ENCODE data around the gene MOSPD3. TPM values are rescaled to one million over a fixed set of nuclear protein-coding genes. Genes with fewer than 3 reads are reported as not detected.

MOSPD3 gene
- total RNA-seq, 4 donors from 2014 or later = 6.2 to 13.4 (median 11.6) TPM

DNA sequence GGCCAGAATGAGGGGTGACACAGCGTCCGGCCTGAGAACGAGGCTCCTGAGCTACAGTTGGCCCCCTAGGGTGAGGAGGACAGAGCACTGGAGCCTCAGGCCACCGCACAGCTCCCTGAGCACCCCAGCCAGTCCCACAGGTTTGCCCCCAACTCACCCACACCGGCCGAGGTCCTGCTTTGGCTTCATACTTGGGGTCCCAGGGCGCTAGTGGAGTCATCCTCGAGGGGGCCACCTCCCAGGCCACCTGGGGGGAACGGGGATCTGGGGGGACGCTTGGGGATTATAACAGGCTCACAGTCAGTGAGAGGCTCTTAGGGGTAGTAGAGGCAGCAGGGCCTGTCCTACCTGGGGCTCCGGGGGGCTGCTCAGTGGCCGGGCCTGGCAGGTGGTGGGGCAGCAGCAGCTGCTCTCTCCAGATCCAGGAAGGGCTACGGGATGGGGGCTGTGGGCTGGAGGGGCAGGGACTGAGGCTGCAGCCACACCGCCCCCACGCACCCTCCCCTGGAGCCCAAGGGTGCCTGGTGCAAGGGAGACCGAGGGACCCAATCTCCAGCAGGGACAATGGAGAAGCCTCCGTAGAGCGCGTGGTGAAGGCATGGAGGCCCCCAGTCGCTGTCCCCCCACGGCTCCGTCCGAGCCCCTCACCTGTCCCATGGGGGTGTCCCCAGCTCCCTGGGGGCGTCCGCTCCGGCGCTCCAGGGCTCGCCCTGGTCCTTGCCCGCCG, 39.2 kb upstream of the MOSPD3 start:
- no CpG with 5 or more reads among the region's 30 CpGs for WGBS, 2 donors (ENCODE audit: low coverage in 1 of 2)
- no peaks in the 10 kb centered on the region for H3K9me3 ChIP-seq
- TF ChIP-seq POLR2AphosphoS5 (IDR thresholded peaks at IDR 0.05) (no peak), EP300 (IDR thresholded peaks at IDR 0.05) (no peak), POLR2A (IDR thresholded peaks at IDR 0.05) (no peak)
- TF ChIP-seq, protein P1, sequence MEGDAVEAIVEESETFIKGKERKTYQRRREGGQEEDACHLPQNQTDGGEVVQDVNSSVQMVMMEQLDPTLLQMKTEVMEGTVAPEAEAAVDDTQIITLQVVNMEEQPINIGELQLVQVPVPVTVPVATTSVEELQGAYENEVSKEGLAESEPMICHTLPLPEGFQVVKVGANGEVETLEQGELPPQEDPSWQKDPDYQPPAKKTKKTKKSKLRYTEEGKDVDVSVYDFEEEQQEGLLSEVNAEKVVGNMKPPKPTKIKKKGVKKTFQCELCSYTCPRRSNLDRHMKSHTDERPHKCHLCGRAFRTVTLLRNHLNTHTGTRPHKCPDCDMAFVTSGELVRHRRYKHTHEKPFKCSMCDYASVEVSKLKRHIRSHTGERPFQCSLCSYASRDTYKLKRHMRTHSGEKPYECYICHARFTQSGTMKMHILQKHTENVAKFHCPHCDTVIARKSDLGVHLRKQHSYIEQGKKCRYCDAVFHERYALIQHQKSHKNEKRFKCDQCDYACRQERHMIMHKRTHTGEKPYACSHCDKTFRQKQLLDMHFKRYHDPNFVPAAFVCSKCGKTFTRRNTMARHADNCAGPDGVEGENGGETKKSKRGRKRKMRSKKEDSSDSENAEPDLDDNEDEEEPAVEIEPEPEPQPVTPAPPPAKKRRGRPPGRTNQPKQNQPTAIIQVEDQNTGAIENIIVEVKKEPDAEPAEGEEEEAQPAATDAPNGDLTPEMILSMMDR (IDR thresholded peaks at IDR 0.05) = no peak
- no peak overlapping the region for H3K4me3 ChIP-seq
- H3K27me3 ChIP-seq = peaks cover 61% of the 10 kb centered on the region
- peaks cover 0 to 53% of the 10 kb centered on the region in 2 donors for H3K36me3 ChIP-seq
- H3K4me1 ChIP-seq = peaks cover 0 to 29% (median 10%) of the 10 kb centered on the region in 3 donors
- no peak for ATAC-seq
- H3K27ac ChIP-seq = no peak overlapping the region

DNA sequence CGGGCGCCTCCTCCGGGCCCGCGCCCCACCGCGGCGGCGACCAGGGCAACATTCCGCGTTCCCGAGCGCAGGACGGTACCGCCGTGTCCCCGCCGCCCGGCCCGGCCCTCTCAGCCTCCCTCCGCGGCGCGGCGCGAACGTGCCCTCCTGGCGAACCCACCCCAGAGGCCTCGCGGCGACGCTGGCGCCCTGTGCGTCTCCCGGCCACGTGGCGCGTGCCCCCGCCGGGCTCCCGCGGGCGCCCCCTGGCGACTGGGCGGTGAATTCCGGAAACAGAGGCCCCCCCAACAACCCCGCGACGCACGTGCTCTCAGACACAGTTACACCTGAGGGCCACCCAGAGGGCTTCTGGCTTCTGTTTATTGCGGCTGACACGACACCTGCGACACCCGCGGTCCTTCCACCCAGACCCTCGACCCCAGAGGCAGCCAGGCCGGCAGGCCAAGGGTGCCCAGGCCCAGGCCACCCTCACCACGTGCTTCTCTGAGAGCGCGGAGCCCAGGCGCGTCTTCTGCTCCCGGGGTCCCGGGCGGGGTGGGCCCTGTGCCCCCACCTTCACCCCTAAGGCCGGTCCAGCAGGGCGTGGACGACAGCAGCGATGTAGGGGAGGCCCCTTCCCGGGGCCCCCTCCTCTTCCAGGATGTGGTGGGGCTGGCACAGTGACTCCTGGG, 38.5 kb upstream of the MOSPD3 start, which contains the start of gene SAP25:
TSS of gene SAP25 (minus strand) at position 210 of the 671 bp plus-strand sequence. CDS start at position 52, 158 bp downstream.
- WGBS, 2 donors (ENCODE audit: low coverage in 1 of 2) = 60% methylated on average over 1 of the region's 70 CpGs; no CpG with 5 or more reads in 1 of the 2 donors
- H3K27ac ChIP-seq = no peak within 1 kb of the TSS
- H3K36me3 ChIP-seq = peaks cover 0 to 60% of the 10 kb centered on the region in 2 donors
- no peaks in the 10 kb centered on the region for H3K9me3 ChIP-seq
- peaks cover 0 to 23% (median 10%) of the 10 kb centered on the region in 3 donors for H3K4me1 ChIP-seq
- TF ChIP-seq, protein P1 (IDR thresholded peaks at IDR 0.05) = peak in 2 of 4 experiments; percentile 8 to 12
- no peak for TF ChIP-seq POLR2AphosphoS5 (IDR thresholded peaks at IDR 0.05)
- ATAC-seq = no peak
- no peak within 1 kb of the TSS for H3K4me3 ChIP-seq
- H3K27me3 ChIP-seq = peaks cover 61% of the 10 kb centered on the region

DNA sequence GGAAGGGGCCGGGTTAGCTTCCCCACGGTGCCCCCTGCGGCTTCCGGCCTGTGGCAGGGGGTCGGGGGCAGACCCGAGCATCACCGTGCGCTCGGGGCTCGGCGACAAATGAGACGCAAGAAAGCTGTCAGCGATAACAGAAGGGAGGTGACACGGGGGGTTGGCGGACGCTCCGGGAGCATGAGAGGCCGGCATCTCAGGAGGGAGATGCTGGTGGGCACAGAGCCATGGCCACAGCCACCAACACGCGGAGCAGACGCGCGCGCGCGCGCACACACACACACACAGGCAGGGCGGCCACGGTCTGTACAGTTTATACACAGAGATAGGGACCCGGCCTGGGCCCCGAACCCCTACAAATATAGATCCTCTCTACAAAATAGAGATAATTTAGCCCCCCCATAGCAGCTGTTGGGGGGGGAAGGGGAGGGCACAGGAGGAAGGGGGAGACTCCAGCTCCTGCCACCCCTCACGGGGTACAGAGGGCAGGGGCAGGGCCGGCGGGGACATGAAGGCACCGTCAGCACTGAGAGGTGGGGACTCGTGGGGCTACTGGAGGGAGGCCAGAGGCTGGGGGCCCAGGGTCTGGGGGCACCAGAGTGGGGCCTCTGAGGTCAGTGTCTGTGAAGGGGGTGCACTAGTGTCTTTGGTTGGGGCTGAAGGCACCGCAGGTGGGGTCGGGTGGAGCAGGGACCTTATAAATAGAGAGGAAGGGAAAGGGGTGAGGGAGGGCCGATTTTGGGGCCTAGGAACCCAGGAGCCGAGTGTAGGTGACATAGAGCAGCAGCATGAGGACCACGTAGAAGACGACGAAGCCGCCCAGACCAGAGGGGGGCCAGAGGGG, 37.8 kb upstream of the MOSPD3 start:
- Histone ChIP-seq H3K9me3 (no peaks in the 10 kb centered on the region), H3K27me3 (peaks cover 61% of the 10 kb centered on the region), H3K36me3 (peaks cover 0 to 67% of the 10 kb centered on the region in 2 donors), H3K4me3 (no peak overlapping the region), H3K27ac (no peak overlapping the region), H3K4me1 (peaks cover 0 to 15% (median 8%) of the 10 kb centered on the region in 3 donors)
- 88 to 96% methylated on average over 7 to 18 of the region's 44 CpGs for WGBS, 2 donors (ENCODE audit: low coverage in 1 of 2)
- ATAC-seq = no peak
- TF ChIP-seq, protein P1 (IDR thresholded peaks at IDR 0.05) = no peak
- TF ChIP-seq POLR2A (IDR thresholded peaks at IDR 0.05) (no peak), EP300 (IDR thresholded peaks at IDR 0.05) (no peak), POLR2AphosphoS5 (IDR thresholded peaks at IDR 0.05) (no peak)

DNA sequence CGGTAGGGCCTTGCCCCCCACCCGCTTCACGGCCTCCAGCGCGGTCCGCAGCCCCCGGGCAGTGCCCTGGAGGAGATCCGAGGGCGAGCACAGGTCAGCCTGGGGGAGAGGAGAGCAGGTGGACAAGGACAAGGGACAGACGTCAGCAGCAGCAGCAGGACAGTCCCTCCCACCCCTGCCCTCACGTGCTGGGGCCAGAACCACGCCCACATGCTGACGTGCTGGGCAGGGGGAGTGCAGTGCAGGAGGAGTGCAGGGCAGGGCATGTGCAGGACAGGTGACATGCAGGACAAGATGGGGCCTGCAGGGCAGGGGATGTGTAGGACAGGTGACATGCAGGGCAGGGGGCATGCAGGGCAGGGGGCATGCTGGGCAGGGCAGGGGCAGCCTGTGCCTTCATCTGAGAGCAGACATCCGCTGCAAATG, 37.1 kb upstream of the MOSPD3 start:
- H3K36me3 ChIP-seq = peaks cover 0 to 74% of the 10 kb centered on the region in 2 donors
- H3K27ac ChIP-seq = no peak overlapping the region
- WGBS, 2 donors (ENCODE audit: low coverage in 1 of 2) = 77 to 100% methylated on average over 1 to 3 of the region's 14 CpGs
- ATAC-seq = no peak
- TF ChIP-seq, protein P1 (IDR thresholded peaks at IDR 0.05) = no peak
- no peak for TF ChIP-seq EP300 (IDR thresholded peaks at IDR 0.05)
- TF ChIP-seq POLR2A (IDR thresholded peaks at IDR 0.05) = no peak
- no peak for TF ChIP-seq POLR2AphosphoS5 (IDR thresholded peaks at IDR 0.05)
- peaks cover 61% of the 10 kb centered on the region for H3K27me3 ChIP-seq
- peaks cover 0 to 9% (median 2%) of the 10 kb centered on the region in 3 donors for H3K4me1 ChIP-seq
- H3K9me3 ChIP-seq = no peaks in the 10 kb centered on the region
- no peak overlapping the region for H3K4me3 ChIP-seq

Data from gastroesophageal sphincter (tissue), 4 donors.